ENCODE measurements around the gene PARP3. TPM values are rescaled to one million over a fixed set of nuclear protein-coding genes. Genes with fewer than 3 reads are reported as not detected.
"Not testable (repeated sequence)": the region's sequence is repeated elsewhere in the genome, so short reads cannot be mapped to it uniquely, and the experiment has no call there.

PARP3 gene
- total RNA-seq, 4 donors from 2014 or later, result 32.1 to 50.8 (median 47.1) TPM

DNA sequence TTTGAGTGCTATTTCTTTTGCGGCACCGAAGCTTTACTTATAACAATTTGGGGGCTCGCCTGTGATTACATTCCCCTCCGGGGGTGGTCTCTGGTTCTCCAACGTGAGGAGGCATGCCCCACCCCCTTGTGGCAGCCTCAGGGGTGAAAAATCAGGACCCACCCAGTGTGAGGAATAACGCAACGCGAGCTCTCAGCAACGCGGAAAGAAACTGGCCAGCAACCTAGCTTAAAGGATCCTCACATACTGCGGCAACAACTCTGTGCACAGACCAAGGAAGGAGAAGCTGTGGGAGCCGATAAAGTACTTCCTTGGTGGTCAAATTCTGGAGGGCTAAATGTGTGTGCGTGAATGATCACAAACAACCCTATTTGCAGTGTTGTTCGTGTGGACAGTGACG lies 44.8 kb upstream of the PARP3 start:
- Histone ChIP-seq H3K36me3 (no peaks in the 10 kb centered on the region), H3K4me1 (no peaks in the 10 kb centered on the region), H3K27ac (no peak overlapping the region), H3K9me3 (no peaks in the 10 kb centered on the region), H3K4me3 (replicated peaks in 1 of 3) (no peak overlapping the region), H3K27me3 (no peaks in the 10 kb centered on the region)
- intact Hi-C loops (cut with DNase I), result no loop called here
- no peak for DNase-seq
- no peak for TF ChIP-seq POLR2A (IDR thresholded peaks at IDR 0.05)
- TF ChIP-seq, protein P1, sequence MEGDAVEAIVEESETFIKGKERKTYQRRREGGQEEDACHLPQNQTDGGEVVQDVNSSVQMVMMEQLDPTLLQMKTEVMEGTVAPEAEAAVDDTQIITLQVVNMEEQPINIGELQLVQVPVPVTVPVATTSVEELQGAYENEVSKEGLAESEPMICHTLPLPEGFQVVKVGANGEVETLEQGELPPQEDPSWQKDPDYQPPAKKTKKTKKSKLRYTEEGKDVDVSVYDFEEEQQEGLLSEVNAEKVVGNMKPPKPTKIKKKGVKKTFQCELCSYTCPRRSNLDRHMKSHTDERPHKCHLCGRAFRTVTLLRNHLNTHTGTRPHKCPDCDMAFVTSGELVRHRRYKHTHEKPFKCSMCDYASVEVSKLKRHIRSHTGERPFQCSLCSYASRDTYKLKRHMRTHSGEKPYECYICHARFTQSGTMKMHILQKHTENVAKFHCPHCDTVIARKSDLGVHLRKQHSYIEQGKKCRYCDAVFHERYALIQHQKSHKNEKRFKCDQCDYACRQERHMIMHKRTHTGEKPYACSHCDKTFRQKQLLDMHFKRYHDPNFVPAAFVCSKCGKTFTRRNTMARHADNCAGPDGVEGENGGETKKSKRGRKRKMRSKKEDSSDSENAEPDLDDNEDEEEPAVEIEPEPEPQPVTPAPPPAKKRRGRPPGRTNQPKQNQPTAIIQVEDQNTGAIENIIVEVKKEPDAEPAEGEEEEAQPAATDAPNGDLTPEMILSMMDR (IDR thresholded peaks at IDR 0.05), result no peak
- 90 to 91% methylated on average over 15 of the region's 15 CpGs for WGBS, 2 donors

DNA sequence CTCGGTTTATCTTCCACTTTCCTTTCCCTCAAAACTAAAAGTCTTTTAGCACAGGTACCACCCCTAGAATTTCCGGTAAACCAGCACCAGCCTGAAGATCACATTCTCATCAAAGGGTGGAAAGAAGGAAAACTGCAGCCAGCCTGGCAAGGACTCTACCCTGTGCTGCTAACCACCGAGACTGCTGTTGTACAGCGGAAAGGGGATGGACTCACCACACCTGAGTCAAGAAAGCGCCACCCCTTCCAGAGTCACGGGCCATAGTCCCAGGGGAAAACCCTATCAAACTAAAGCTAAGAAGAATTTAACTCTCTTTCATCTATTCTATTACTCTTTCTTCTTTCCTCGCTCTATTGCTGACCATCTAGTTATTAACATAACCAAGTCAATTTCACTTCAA lies 42.1 kb upstream of the PARP3 start:
- H3K36me3 ChIP-seq; intact Hi-C loops (cut with DNase I); H3K4me1 ChIP-seq; DNase-seq; H3K27me3 ChIP-seq; H3K9me3 ChIP-seq; H3K4me3 ChIP-seq (replicated peaks in 1 of 3); H3K27ac ChIP-seq: not testable (repeated sequence)
- WGBS, 2 donors, result 69 to 77% methylated on average over 7 of the region's 7 CpGs

DNA sequence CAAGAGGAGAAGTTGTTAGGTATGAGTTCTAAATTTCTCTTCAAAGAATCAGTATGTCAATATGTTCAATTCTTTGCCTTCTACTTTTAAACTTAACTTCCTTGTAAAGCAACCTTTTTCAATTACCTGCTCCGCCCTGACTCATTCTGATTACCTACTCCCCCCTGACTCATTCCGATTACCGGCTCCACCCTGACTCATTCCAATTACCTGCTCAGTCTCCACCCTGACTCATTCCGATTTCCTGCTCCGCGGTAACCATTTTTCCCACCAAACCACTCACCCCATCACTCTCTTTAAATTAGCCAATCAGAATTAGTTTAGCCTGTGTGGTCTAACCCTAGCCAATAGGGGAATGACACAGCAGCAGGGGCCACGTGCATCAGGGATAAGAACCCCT lies 39.8 kb upstream of the PARP3 start:
- intact Hi-C loops (cut with DNase I); H3K36me3 ChIP-seq; H3K4me1 ChIP-seq; H3K27ac ChIP-seq; H3K9me3 ChIP-seq; H3K4me3 ChIP-seq (replicated peaks in 1 of 3); DNase-seq; H3K27me3 ChIP-seq: not testable (repeated sequence)
- WGBS, 2 donors, result 76 to 77% methylated on average over 7 of the region's 7 CpGs

DNA sequence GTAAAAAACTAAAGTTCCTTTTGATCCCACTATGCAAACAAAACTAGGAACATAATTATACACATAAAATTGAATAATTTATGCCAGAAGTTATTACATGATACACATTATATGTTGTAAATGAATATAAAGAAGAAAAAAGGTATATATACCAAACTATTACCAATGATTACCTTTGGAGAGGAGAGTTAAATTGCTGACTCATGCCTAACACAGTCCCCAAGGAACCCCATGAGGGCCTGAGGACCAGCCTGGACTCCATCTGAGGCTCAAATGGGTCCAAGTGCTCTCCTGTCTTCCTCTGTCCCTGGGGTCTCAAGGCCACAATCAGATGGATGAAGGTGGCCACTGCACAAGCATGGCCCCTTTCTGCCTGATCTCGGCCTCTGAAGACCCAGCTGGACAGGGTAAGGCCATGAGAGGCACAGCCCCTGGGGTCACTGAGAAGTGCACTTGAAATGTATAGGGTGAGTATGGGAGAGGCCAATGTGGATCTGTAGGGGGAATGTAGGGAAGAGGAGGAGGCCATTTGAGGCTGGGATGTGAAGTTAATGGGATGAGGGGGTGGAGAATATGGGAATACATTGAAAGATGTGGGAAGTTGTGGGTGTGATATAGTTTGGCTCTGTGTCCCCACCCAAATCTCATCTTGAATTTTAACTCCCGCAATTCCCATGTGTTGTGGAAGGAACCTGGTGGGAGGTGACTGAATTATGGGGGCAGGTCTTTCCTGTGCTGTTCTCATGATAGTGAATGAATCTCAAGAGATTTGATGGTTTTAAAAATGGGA lies 37.9 kb upstream of the PARP3 start:
- DNase-seq, result no peak
- Histone ChIP-seq H3K4me3 (replicated peaks in 1 of 3) (no peak overlapping the region), H3K27ac (no peak overlapping the region), H3K4me1 (no peaks in the 10 kb centered on the region), H3K27me3 (no peaks in the 10 kb centered on the region), H3K36me3 (no peaks in the 10 kb centered on the region), H3K9me3 (no peaks in the 10 kb centered on the region)
- 88 to 95% methylated on average over 2 of the region's 2 CpGs for WGBS, 2 donors
- TF ChIP-seq, protein P1 (IDR thresholded peaks at IDR 0.05), result no peak
- TF ChIP-seq POLR2A (IDR thresholded peaks at IDR 0.05), result no peak
- intact Hi-C loops (cut with DNase I), result no loop called here

DNA sequence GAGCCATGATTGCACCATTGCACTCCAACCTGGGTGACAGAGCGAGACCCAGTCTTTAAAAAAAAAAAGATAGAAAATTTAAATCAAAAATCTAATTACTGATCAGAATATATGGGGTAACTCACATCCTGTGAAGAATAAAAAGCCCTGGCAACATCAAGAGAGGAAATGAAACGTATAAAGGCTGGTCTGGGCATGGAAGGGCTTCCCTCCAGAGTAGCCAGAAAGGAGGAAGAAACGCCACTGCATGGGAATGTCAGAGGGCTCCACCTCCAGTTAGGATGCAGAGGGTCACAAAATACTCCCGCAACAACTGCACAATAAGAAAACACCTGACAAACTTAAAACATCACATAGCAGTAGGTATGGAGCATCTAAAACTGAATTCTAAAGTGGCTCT lies 34.1 kb upstream of the PARP3 start:
- H3K9me3 ChIP-seq, result no peaks in the 10 kb centered on the region
- H3K27me3 ChIP-seq, result no peaks in the 10 kb centered on the region
- TF ChIP-seq, protein P1 (IDR thresholded peaks at IDR 0.05), result no peak
- no peak for TF ChIP-seq POLR2A (IDR thresholded peaks at IDR 0.05)
- intact Hi-C loops (cut with DNase I), result no loop called here
- no peak for DNase-seq
- no peaks in the 10 kb centered on the region for H3K4me1 ChIP-seq
- WGBS, 2 donors, result 74 to 79% methylated on average over 4 of the region's 4 CpGs
- H3K36me3 ChIP-seq, result no peaks in the 10 kb centered on the region
- no peak overlapping the region for H3K4me3 ChIP-seq (replicated peaks in 1 of 3)
- H3K27ac ChIP-seq, result no peak overlapping the region

DNA sequence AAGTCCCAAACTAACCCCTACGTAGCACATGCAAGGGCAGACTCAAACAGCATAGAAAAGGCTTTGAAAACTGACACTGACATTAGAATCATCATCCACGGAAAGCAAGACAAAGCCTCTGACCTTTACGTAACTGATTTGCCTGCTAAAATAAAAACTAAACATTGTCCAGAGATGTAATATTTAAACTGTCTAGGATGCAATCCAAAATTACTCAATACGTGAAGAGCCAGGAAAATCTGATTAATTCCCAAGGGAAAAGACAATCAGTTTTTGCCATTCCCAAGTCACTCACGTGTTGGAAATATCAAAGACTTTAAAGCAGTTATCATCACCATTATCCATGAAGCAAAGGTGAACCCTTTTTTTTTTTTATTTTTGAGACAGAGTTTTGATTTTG lies 25.7 kb upstream of the PARP3 start:
- intact Hi-C loops (cut with DNase I), result no loop called here
- H3K27ac ChIP-seq, result no peak overlapping the region
- no peak for DNase-seq
- no peak overlapping the region for H3K4me3 ChIP-seq (replicated peaks in 1 of 3)
- no peaks in the 10 kb centered on the region for H3K36me3 ChIP-seq
- no peaks in the 10 kb centered on the region for H3K9me3 ChIP-seq
- WGBS, 2 donors, result 57 to 59% methylated on average over 5 of the region's 5 CpGs
- H3K4me1 ChIP-seq, result no peaks in the 10 kb centered on the region
- H3K27me3 ChIP-seq, result no peaks in the 10 kb centered on the region
- no peak for TF ChIP-seq POLR2A (IDR thresholded peaks at IDR 0.05)
- TF ChIP-seq, protein P1 (IDR thresholded peaks at IDR 0.05), result no peak

All from thyroid gland (tissue), 4 donors.